Stimulated activated effector memory CD8-positive, alpha-beta T cell treated with anti-CD3 and anti-CD28 coated beads, Interleukin-12 subunit alpha, Interleukin-12 subunit beta, amount 100 ng/mL, for 72 hours (primary cell): ENCODE results near the gene RIPK4.
A peak's percentile ranks its signal among the peaks of the same experiment; 100 is the strongest.

ENCODE experiments used
- ATAC-seq: fragments of 150-1000 bp; cut with Tn5 transposase; 2 replicates; pipeline ENCODE4 v1.10.0; 2021
- DNase-seq, 2 donors: peaks; one replicate each; pipeline ENCODE4 v3.0.0; 2021 to 2022; ENCODE audit warnings: low spot score in 2 of 2
- H3K27ac Mint-ChIP-seq: one replicate; pipeline ENCODE4 v1.8.0; 2022; ENCODE audit warnings: mild to moderate bottlenecking, mixed read lengths
- H3K36me3 Mint-ChIP-seq: one replicate; pipeline ENCODE4 v1.8.0; 2022; ENCODE audit warnings: mild to moderate bottlenecking, mixed read lengths
- H3K4me1 Mint-ChIP-seq: one replicate; pipeline ENCODE4 v1.8.0; 2022; ENCODE audit warnings: mixed read lengths
- H3K4me3 Mint-ChIP-seq: one replicate; pipeline ENCODE4 v1.8.0; 2022; ENCODE audit warnings: mild to moderate bottlenecking, mixed read lengths
- H3K9me3 Mint-ChIP-seq: one replicate; pipeline ENCODE4 v1.8.0; 2022; ENCODE audit warnings: mixed read lengths

RIPK4 gene

GRCh38 chr21:41766883-41767605 lies at the start of gene RIPK4:
RIPK4 (minus strand) TSS chr21:41767052; CDS start chr21:41767041, 11 bp downstream.
- ATAC-seq (peak; percentile 66), DNase-seq (peak in 1 of 2 donors; percentile 58)
- Mint-ChIP-seq H3K4me1 (peaks cover 29% of the 10 kb centered on the region), H3K4me3 (peak within 1 kb of the TSS; percentile 70), H3K27ac (no peak within 1 kb of the TSS), H3K36me3 (no peaks in the 10 kb centered on the region), H3K9me3 (no peaks in the 10 kb centered on the region)

GRCh38 chr21:41815652-41816582 lies 49.1 kb upstream of the RIPK4 start:
- peaks cover 19% of the 10 kb centered on the region for H3K36me3 Mint-ChIP-seq
- ATAC-seq (peak; percentile 22), DNase-seq (no peak)
- H3K4me3 Mint-ChIP-seq: no peak overlapping the region
- no peaks in the 10 kb centered on the region for H3K9me3 Mint-ChIP-seq
- H3K4me1 Mint-ChIP-seq: no peaks in the 10 kb centered on the region
- no peak overlapping the region for H3K27ac Mint-ChIP-seq

- Mint-ChIP-seq H3K4me1 (no peaks in the 10 kb centered on the region), H3K27ac (no peak overlapping the region), H3K4me3 (no peak overlapping the region), H3K36me3 (peaks cover 34% of the 10 kb centered on the region), H3K9me3 (no peaks in the 10 kb centered on the region)
- no peak for ATAC-seq
- DNase-seq: no peak
These were observed 46.4 kb upstream of the RIPK4 start for GRCh38 chr21:41813226-41813625.

- Mint-ChIP-seq H3K27ac (no peak overlapping the region), H3K36me3 (peaks cover 34% of the 10 kb centered on the region), H3K4me1 (peaks cover under 1% of the 10 kb centered on the region), H3K4me3 (no peak overlapping the region), H3K9me3 (no peaks in the 10 kb centered on the region)
- DNase-seq (no peak), ATAC-seq (no peak)
These were observed 45.8 kb upstream of the RIPK4 start for GRCh38 chr21:41812679-41813078.

- DNase-seq (no peak), ATAC-seq (no peak)
- Mint-ChIP-seq H3K9me3 (peaks cover 5% of the 10 kb centered on the region), H3K4me3 (no peak overlapping the region), H3K4me1 (peaks cover 18% of the 10 kb centered on the region), H3K27ac (peak overlapping the region; percentile 14), H3K36me3 (peaks cover 42% of the 10 kb centered on the region)
These were observed 43.7 kb upstream of the RIPK4 start for GRCh38 chr21:41810597-41810932.

GRCh38 chr21:41809891-41810596 lies 43.2 kb upstream of the RIPK4 start:
- Mint-ChIP-seq H3K27ac (no peak overlapping the region), H3K9me3 (peaks cover 5% of the 10 kb centered on the region), H3K4me1 (peaks cover 22% of the 10 kb centered on the region), H3K4me3 (no peak overlapping the region), H3K36me3 (peaks cover 41% of the 10 kb centered on the region)
- ATAC-seq: no peak
- no peak for DNase-seq

- Mint-ChIP-seq H3K36me3 (peaks cover 51% of the 10 kb centered on the region), H3K9me3 (peaks cover 5% of the 10 kb centered on the region), H3K4me3 (no peak overlapping the region), H3K4me1 (peaks cover 22% of the 10 kb centered on the region), H3K27ac (no peak overlapping the region)
- DNase-seq: no peak
- ATAC-seq: no peak
These were observed 42.0 kb upstream of the RIPK4 start for GRCh38 chr21:41808846-41809245.

- H3K4me1 Mint-ChIP-seq: peaks cover 22% of the 10 kb centered on the region
- DNase-seq: no peak
- H3K4me3 Mint-ChIP-seq: no peak overlapping the region
- H3K9me3 Mint-ChIP-seq: peaks cover 5% of the 10 kb centered on the region
- peaks cover 58% of the 10 kb centered on the region for H3K36me3 Mint-ChIP-seq
- ATAC-seq: no peak
- H3K27ac Mint-ChIP-seq: peak overlapping the region; percentile 30
These were observed 41.2 kb upstream of the RIPK4 start for GRCh38 chr21:41808094-41808493.

GRCh38 chr21:41806773-41807172 lies 39.9 kb upstream of the RIPK4 start:
- H3K4me3 Mint-ChIP-seq: no peak overlapping the region
- peak overlapping the region; percentile 30 for H3K27ac Mint-ChIP-seq
- peaks cover 5% of the 10 kb centered on the region for H3K9me3 Mint-ChIP-seq
- DNase-seq (no peak), ATAC-seq (no peak)
- H3K4me1 Mint-ChIP-seq: peaks cover 22% of the 10 kb centered on the region
- peaks cover 66% of the 10 kb centered on the region for H3K36me3 Mint-ChIP-seq

- Mint-ChIP-seq H3K9me3 (peaks cover 5% of the 10 kb centered on the region), H3K4me3 (no peak overlapping the region), H3K4me1 (peaks cover 22% of the 10 kb centered on the region), H3K36me3 (peaks cover 66% of the 10 kb centered on the region), H3K27ac (no peak overlapping the region)
- DNase-seq (no peak), ATAC-seq (no peak)
These were observed 38.8 kb upstream of the RIPK4 start for GRCh38 chr21:41805643-41806042.

GRCh38 chr21:41805038-41805437 lies 38.2 kb upstream of the RIPK4 start:
- no peak for ATAC-seq
- peaks cover 5% of the 10 kb centered on the region for H3K9me3 Mint-ChIP-seq
- H3K27ac Mint-ChIP-seq: no peak overlapping the region

GRCh38 chr21:41804381-41804780 lies 37.5 kb upstream of the RIPK4 start:
- DNase-seq: no peak
- H3K4me3 Mint-ChIP-seq: no peak overlapping the region
- H3K9me3 Mint-ChIP-seq: peaks cover 5% of the 10 kb centered on the region
- H3K27ac Mint-ChIP-seq: no peak overlapping the region
- H3K4me1 Mint-ChIP-seq: peaks cover 22% of the 10 kb centered on the region
- H3K36me3 Mint-ChIP-seq: peaks cover 67% of the 10 kb centered on the region
- no peak for ATAC-seq

More at GRCh38 chr21:41805038-41805437, 38.2 kb upstream of the RIPK4 start:
- Mint-ChIP-seq H3K4me3 (no peak overlapping the region), H3K36me3 (peaks cover 66% of the 10 kb centered on the region), H3K4me1 (peaks cover 22% of the 10 kb centered on the region)
- no peak for DNase-seq

- no peak overlapping the region for H3K4me3 Mint-ChIP-seq
- no peak overlapping the region for H3K27ac Mint-ChIP-seq
- DNase-seq (no peak), ATAC-seq (no peak)
- H3K36me3 Mint-ChIP-seq: peaks cover 67% of the 10 kb centered on the region
- peaks cover 22% of the 10 kb centered on the region for H3K4me1 Mint-ChIP-seq
- peaks cover 5% of the 10 kb centered on the region for H3K9me3 Mint-ChIP-seq
These were observed 36.5 kb upstream of the RIPK4 start for GRCh38 chr21:41803316-41803715.

GRCh38 chr21:41802684-41803083 lies 35.8 kb upstream of the RIPK4 start:
- ATAC-seq: no peak
- peaks cover 72% of the 10 kb centered on the region for H3K36me3 Mint-ChIP-seq
- H3K27ac Mint-ChIP-seq: no peak overlapping the region

GRCh38 chr21:41802198-41802584 lies 35.3 kb upstream of the RIPK4 start:
- Mint-ChIP-seq H3K9me3 (peaks cover 3% of the 10 kb centered on the region), H3K4me1 (peaks cover 16% of the 10 kb centered on the region), H3K4me3 (no peak overlapping the region), H3K27ac (no peak overlapping the region), H3K36me3 (peaks cover 73% of the 10 kb centered on the region)
- no peak for ATAC-seq
- DNase-seq: no peak

More at GRCh38 chr21:41802684-41803083, 35.8 kb upstream of the RIPK4 start:
- Mint-ChIP-seq H3K4me1 (peaks cover 21% of the 10 kb centered on the region), H3K4me3 (no peak overlapping the region), H3K9me3 (peaks cover 5% of the 10 kb centered on the region)
- DNase-seq: no peak
